SU-DHL-6 (cell line): ENCODE results near the gene SRSF9.

Experiments used
- H2AFZ ChIP-seq: fragments of 200-600 bp; sonication (generic); 2 replicates; pipeline ENCODE4 v1.6.1; 2014; ENCODE audit warnings: low read depth, mild to moderate bottlenecking, moderate library complexity, mixed read lengths, antibody characterized with exemption, low read length; ENCODE audit not compliant: severe bottlenecking
- H3F3A ChIP-seq: fragments of 200-600 bp; shearing (Covaris generic); 2 replicates; pipeline ENCODE4 v1.6.0; 2016; ENCODE audit warnings: antibody characterized with exemption, mild to moderate bottlenecking; ENCODE audit not compliant: insufficient read depth
- H3K27ac ChIP-seq: fragments of 200-600 bp; sonication (generic); 2 replicates; pipeline ENCODE4 v1.5.1; 2016; ENCODE audit warnings: low read depth, mild to moderate bottlenecking, low read length, moderate library complexity, mixed read lengths
- H3K27me3 ChIP-seq: fragments of 200-600 bp; sonication (generic), shearing (Covaris generic); 2 replicates; pipeline ENCODE4 v1.6.0; 2014; ENCODE audit warnings: mild to moderate bottlenecking, low read length
- H3K36me3 ChIP-seq: fragments of 200-600 bp; sonication (generic); 2 replicates; pipeline ENCODE4 v1.6.1; 2014; ENCODE audit warnings: mild to moderate bottlenecking, low read length, mixed read lengths
- H3K4me2 ChIP-seq: fragments of 300-600, 200-600 bp; shearing (Covaris generic), sonication (generic); 2 replicates; pipeline ENCODE4 v1.6.0; 2014; ENCODE audit warnings: low read length, low read depth, mild to moderate bottlenecking; ENCODE audit not compliant: poor library complexity, severe bottlenecking
- H3K4me3 ChIP-seq: fragments of 200-600 bp; sonication (generic); 2 replicates; pipeline ENCODE4 v1.5.1; 2014; ENCODE audit warnings: antibody characterized with exemption, low read length, mild to moderate bottlenecking, mixed read lengths; ENCODE audit not compliant: insufficient read depth, poor library complexity, severe bottlenecking
- H3K79me2 ChIP-seq: fragments of 200-600 bp; sonication (generic); 2 replicates; pipeline ENCODE4 v1.6.1; 2014; ENCODE audit warnings: mild to moderate bottlenecking, low read length, moderate library complexity; ENCODE audit not compliant: insufficient read depth
- H3K9ac ChIP-seq: fragments of 200-600 bp; sonication (generic); 2 replicates; pipeline ENCODE4 v1.7.0; 2014; ENCODE audit warnings: mild to moderate bottlenecking, low read length
- H3K9me2 ChIP-seq: fragments of 200-600 bp; sonication (generic); replicated peaks from 2 replicates; pipeline ENCODE4 v1.6.1; 2014; ENCODE audit warnings: low read length; ENCODE audit not compliant: insufficient read depth
- H3K9me3 ChIP-seq: fragments of 200-600 bp; sonication (generic); 2 replicates; pipeline ENCODE4 v1.6.1; 2014; ENCODE audit warnings: low read length, mixed read lengths; ENCODE audit not compliant: insufficient read depth
- H4K20me1 ChIP-seq: fragments of 200-600 bp; sonication (generic); 2 replicates; pipeline ENCODE4 v1.6.1; 2014; ENCODE audit warnings: low read depth, mild to moderate bottlenecking, antibody characterized with exemption, low read length, moderate library complexity, mixed read lengths
- EZH2phosphoT487 ChIP-seq: fragments of 200-600 bp; sonication (generic), shearing (Covaris generic); conservative IDR thresholded peaks from 2 replicates; pipeline ENCODE4 v1.6.1; 2018; ENCODE audit warnings: mild to moderate bottlenecking, antibody characterized with exemption, low read length, moderate library complexity, mixed read lengths
- TF ChIP-seq, protein P1 (sequence below): fragments of 200-600 bp; sonication (generic); IDR thresholded peaks from one replicate; pipeline ENCODE4 v1.5.1; 2017; ENCODE audit warnings: antibody characterized with exemption, mild to moderate bottlenecking, low read length, moderate library complexity; ENCODE audit not compliant: insufficient read depth, poor library complexity, severe bottlenecking

SRSF9 gene

GRCh38 chr12:120422892-120423456 is 46.6 kb downstream of the SRSF9 start:
- Histone ChIP-seq H3K27ac (no peak overlapping the region), H3K4me3 (no peak overlapping the region), H3K9me3 (no peaks in the 10 kb centered on the region), H3K27me3 (no peaks in the 10 kb centered on the region), H3K36me3 (no peaks in the 10 kb centered on the region), H2AFZ (no peak overlapping the region), H3K9me2 (no peaks in the 10 kb centered on the region), H3K79me2 (no peaks in the 10 kb centered on the region), H3K4me2 (no peak overlapping the region), H3F3A (no peaks in the 10 kb centered on the region; the same call in 1 of the 2 replicates), H3K9ac (no peak overlapping the region), H4K20me1 (no peaks in the 10 kb centered on the region)
- TF ChIP-seq, protein P1, sequence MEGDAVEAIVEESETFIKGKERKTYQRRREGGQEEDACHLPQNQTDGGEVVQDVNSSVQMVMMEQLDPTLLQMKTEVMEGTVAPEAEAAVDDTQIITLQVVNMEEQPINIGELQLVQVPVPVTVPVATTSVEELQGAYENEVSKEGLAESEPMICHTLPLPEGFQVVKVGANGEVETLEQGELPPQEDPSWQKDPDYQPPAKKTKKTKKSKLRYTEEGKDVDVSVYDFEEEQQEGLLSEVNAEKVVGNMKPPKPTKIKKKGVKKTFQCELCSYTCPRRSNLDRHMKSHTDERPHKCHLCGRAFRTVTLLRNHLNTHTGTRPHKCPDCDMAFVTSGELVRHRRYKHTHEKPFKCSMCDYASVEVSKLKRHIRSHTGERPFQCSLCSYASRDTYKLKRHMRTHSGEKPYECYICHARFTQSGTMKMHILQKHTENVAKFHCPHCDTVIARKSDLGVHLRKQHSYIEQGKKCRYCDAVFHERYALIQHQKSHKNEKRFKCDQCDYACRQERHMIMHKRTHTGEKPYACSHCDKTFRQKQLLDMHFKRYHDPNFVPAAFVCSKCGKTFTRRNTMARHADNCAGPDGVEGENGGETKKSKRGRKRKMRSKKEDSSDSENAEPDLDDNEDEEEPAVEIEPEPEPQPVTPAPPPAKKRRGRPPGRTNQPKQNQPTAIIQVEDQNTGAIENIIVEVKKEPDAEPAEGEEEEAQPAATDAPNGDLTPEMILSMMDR = no peak
- TF ChIP-seq EZH2phosphoT487 = no peak

GRCh38 chr12:120421701-120422100 is 47.8 kb downstream of the SRSF9 start:
- Histone ChIP-seq H3K9ac (no peak overlapping the region), H3K9me2 (no peaks in the 10 kb centered on the region), H3K9me3 (no peaks in the 10 kb centered on the region), H2AFZ (no peak overlapping the region), H3K27me3 (no peaks in the 10 kb centered on the region), H3K36me3 (no peaks in the 10 kb centered on the region), H3K79me2 (no peaks in the 10 kb centered on the region), H3K4me2 (no peak overlapping the region), H3K27ac (no peak overlapping the region), H3K4me3 (no peak overlapping the region), H4K20me1 (no peaks in the 10 kb centered on the region), H3F3A (no peaks in the 10 kb centered on the region; the same call in 1 of the 2 replicates)
- TF ChIP-seq, protein P1 = no peak
- no peak for TF ChIP-seq EZH2phosphoT487

- no peaks in the 10 kb centered on the region for H3K9me2 ChIP-seq
- H3K4me2 ChIP-seq = no peak overlapping the region
- no peaks in the 10 kb centered on the region for H4K20me1 ChIP-seq
- TF ChIP-seq EZH2phosphoT487 = no peak
- TF ChIP-seq, protein P1 = no peak
- H3F3A ChIP-seq = no peaks in the 10 kb centered on the region
- no peaks in the 10 kb centered on the region for H3K36me3 ChIP-seq
- no peaks in the 10 kb centered on the region for H3K79me2 ChIP-seq
- no peak overlapping the region for H3K4me3 ChIP-seq
- no peaks in the 10 kb centered on the region for H3K27me3 ChIP-seq
- no peak overlapping the region for H2AFZ ChIP-seq
- H3K9me3 ChIP-seq = no peaks in the 10 kb centered on the region
- H3K9ac ChIP-seq = no peak overlapping the region
- no peak overlapping the region for H3K27ac ChIP-seq
Observed at GRCh38 chr12:120417917-120418580, 51.5 kb downstream of the SRSF9 start.
